Keratinocyte (primary cell): ENCODE results near the gene HERC2. TPM values are rescaled to one million over a fixed set of nuclear protein-coding genes. Genes with fewer than 3 reads are reported as not detected.

Experiments used
- DNase-seq: peaks from one replicate; pipeline ENCODE4 v3.0.0-alpha.2; 2011; ENCODE audit warnings: low read depth, missing footprints, low spot score
- FAIRE-seq: peaks from 2 replicates; lab custom pipeline; 2011; peaks lifted over from hg19 to GRCh38; lab: Jason Lieb, UNC
- H2AFZ ChIP-seq: 2 replicates; pipeline ENCODE4 v1.6.0; 2012; ENCODE audit warnings: low read length, control low read depth, inconsistent platforms; ENCODE audit not compliant: control insufficient read depth
- H3K27ac ChIP-seq: 2 replicates; pipeline ENCODE4 v1.5.1; 2011; ENCODE audit warnings: low read length; ENCODE audit not compliant: control insufficient read depth, insufficient read depth
- H3K27me3 ChIP-seq: 3 replicates; pipeline ENCODE4 v1.6.0; 2011; ENCODE audit warnings: low read length; ENCODE audit not compliant: control insufficient read depth, insufficient read depth; ENCODE audit errors: extremely low read depth
- H3K36me3 ChIP-seq, 2 experiments: 2 replicates in 1 of 2; 3 replicates in 1 of 2; pipeline ENCODE4 v1.5.1; 2011; ENCODE audit warnings: low read length in 2 of 2, mild to moderate bottlenecking in 1 of 2; ENCODE audit not compliant: control insufficient read depth in 2 of 2, insufficient read depth in 2 of 2; ENCODE audit errors: extremely low read depth in 1 of 2
- H3K4me1 ChIP-seq: 3 replicates; pipeline ENCODE4 v1.5.1; 2011; ENCODE audit warnings: low read length; ENCODE audit not compliant: control insufficient read depth, insufficient read depth; ENCODE audit errors: extremely low read depth
- H3K4me2 ChIP-seq: 3 replicates; pipeline ENCODE4 v1.6.0; 2011; ENCODE audit warnings: low read depth, low read length; ENCODE audit not compliant: control insufficient read depth, insufficient read depth; ENCODE audit errors: extremely low read depth
- H3K4me3 ChIP-seq, 3 experiments: fragments of 200-600 bp in 1 of 3; sonication (generic) in 1 of 3; 2 replicates in 2 of 3; 3 replicates in 1 of 3; pipeline ENCODE4 v1.5.1; 2011 to 2016; ENCODE audit warnings: low read length in 3 of 3, mild to moderate bottlenecking in 3 of 3, control low read depth in 2 of 3, inconsistent platforms in 1 of 3, low read depth in 1 of 3, mixed read lengths in 1 of 3, mixed run types in 1 of 3, moderate library complexity in 1 of 3; ENCODE audit not compliant: control insufficient read depth in 2 of 3, insufficient read depth in 2 of 3; ENCODE audit errors: extremely low read depth in 1 of 3
- H3K79me2 ChIP-seq: 2 replicates; pipeline ENCODE4 v1.6.0; 2012; ENCODE audit warnings: low read length; ENCODE audit not compliant: control insufficient read depth, insufficient read depth
- H3K9ac ChIP-seq: 3 replicates; pipeline ENCODE4 v1.6.0; 2011; ENCODE audit warnings: low read length; ENCODE audit not compliant: control insufficient read depth, insufficient read depth; ENCODE audit errors: extremely low read depth
- H3K9me1 ChIP-seq: 3 replicates; pipeline ENCODE4 v1.6.0; 2011; ENCODE audit warnings: low read length; ENCODE audit not compliant: control insufficient read depth, insufficient read depth; ENCODE audit errors: extremely low read depth
- H3K9me3 ChIP-seq: 2 replicates; pipeline ENCODE4 v1.5.1; 2012; ENCODE audit warnings: low read depth, low read length; ENCODE audit not compliant: control insufficient read depth
- H4K20me1 ChIP-seq: 3 replicates; pipeline ENCODE4 v1.6.0; 2011; ENCODE audit warnings: low read length; ENCODE audit not compliant: control insufficient read depth, insufficient read depth; ENCODE audit errors: extremely low read depth
- CTCF ChIP-seq, 3 experiments: IDR thresholded peaks in 1 of 3; conservative IDR thresholded peaks in 1 of 3; optimal IDR thresholded peaks in 1 of 3; 2 replicates in 2 of 3; 3 replicates in 1 of 3; pipeline versions ENCODE3 to v1.5.1; 2011; ENCODE audit warnings: low read length in 3 of 3, mild to moderate bottlenecking in 3 of 3, moderate library complexity in 2 of 3, control low read depth in 1 of 3, inconsistent platforms in 1 of 3; ENCODE audit not compliant: insufficient read depth in 2 of 3; ENCODE audit errors: extremely low read depth in 1 of 3
- EZH2 ChIP-seq: IDR thresholded peaks from one replicate; pipeline ENCODE4 v1.6.1; 2012; ENCODE audit warnings: inconsistent platforms, mild to moderate bottlenecking, low read length, moderate library complexity
- dilution Hi-C: fragments of 300-500 bp; cut with MboI; formaldehyde crosslinking; loops from one replicate; pipeline ENCODE4 v1.7.0; 2020; ENCODE audit warnings: low sequenced_read_pairs; ENCODE audit not compliant: extremely low pct_ligation_motif_present
- polyA plus RNA-seq, 5 experiments: library from polyadenylated mRNA; depleted of rRNA in 3 of 5; stranded (reverse) in 3 of 5; stranded (forward) in 1 of 5; unstranded in 1 of 5; fragments of >200 nt; gene quantifications; 1 replicate in 1 of 5; 2 replicates in 3 of 5; 3 replicates in 1 of 5; pipeline versions ENCODE4 v1.2.1 to v1.2.3, GENCODE V29; 2011 to 2012; ENCODE audit warnings: missing spikeins in 2 of 5, low read depth in 1 of 5, low replicate concordance in 1 of 5

HERC2 gene
- polyA plus RNA-seq, 1 donor (not counting 4 experiments of a cell fraction or from before 2014, with no cell fraction given): 12.4 TPM

- dilution Hi-C loops: no loop called here
- no peaks in the 10 kb centered on the region for H4K20me1 ChIP-seq
- H3K4me3 ChIP-seq: no peak overlapping the region
- no peaks in the 10 kb centered on the region for H3K9me1 ChIP-seq
- peaks cover 2% of the 10 kb centered on the region for H3K9me3 ChIP-seq
- H3K79me2 ChIP-seq: no peaks in the 10 kb centered on the region
- no peak overlapping the region for H2AFZ ChIP-seq
- no peak overlapping the region for H3K27ac ChIP-seq
- FAIRE-seq: no peak
- H3K9ac ChIP-seq: no peak overlapping the region
- H3K4me2 ChIP-seq: no peak overlapping the region
- no peak for DNase-seq
- TF ChIP-seq CTCF (optimal IDR thresholded peaks at IDR 0.05 in 1 of 3, IDR thresholded peaks at IDR 0.05 in 1 of 3, conservative IDR thresholded peaks at IDR 0.05 in 1 of 3; ENCODE audit: extremely low read depth in 1 of 3, insufficient read depth in 2 of 3, low read length in 3 of 3): no peak
- TF ChIP-seq EZH2: no peak
- no peaks in the 10 kb centered on the region for H3K27me3 ChIP-seq
- no peaks in the 10 kb centered on the region for H3K36me3 ChIP-seq
- H3K4me1 ChIP-seq: no peaks in the 10 kb centered on the region
Measured at GRCh38 chr15:28078191-28078719, 243.7 kb downstream of the HERC2 start.

- Histone ChIP-seq H3K36me3 (no peaks in the 10 kb centered on the region), H3K4me3 (no peak overlapping the region), H4K20me1 (no peaks in the 10 kb centered on the region), H3K79me2 (no peaks in the 10 kb centered on the region), H3K4me1 (no peaks in the 10 kb centered on the region), H3K27ac (no peak overlapping the region), H2AFZ (no peak overlapping the region), H3K9ac (no peak overlapping the region), H3K9me3 (peaks cover 2% of the 10 kb centered on the region), H3K9me1 (no peaks in the 10 kb centered on the region), H3K27me3 (no peaks in the 10 kb centered on the region), H3K4me2 (no peak overlapping the region)
- DNase-seq (no peak), FAIRE-seq (no peak)
- no peak for TF ChIP-seq CTCF (optimal IDR thresholded peaks at IDR 0.05 in 1 of 3, IDR thresholded peaks at IDR 0.05 in 1 of 3, conservative IDR thresholded peaks at IDR 0.05 in 1 of 3; ENCODE audit: extremely low read depth in 1 of 3, insufficient read depth in 2 of 3, low read length in 3 of 3)
- TF ChIP-seq EZH2: no peak
- dilution Hi-C loops: no loop called here
Measured at GRCh38 chr15:28075573-28075972, 246.4 kb downstream of the HERC2 start.
